GM19023 (cell line): ENCODE data around the gene AGK.

Source experiments
- ATAC-seq: cut with Tn5 transposase; IDR thresholded peaks from one replicate; pipeline ENCODE4 v1.9.1; 2021; ENCODE audit warnings: mild to moderate bottlenecking, moderate library complexity; ENCODE audit not compliant: unreplicated experiment

AGK gene

GRCh38 chr7:141551094-141551781 is at the start of gene AGK:
TSS of gene AGK (plus strand) at chr7:141551410. CDS start at chr7:141555467, 4,057 bp downstream.
- ATAC-seq: peak; percentile 93

GRCh38 chr7:141501451-141501850 is 49.8 kb upstream of the AGK start:
- ATAC-seq: no peak

- no peak for ATAC-seq
Observed at GRCh38 chr7:141511316-141511675, 39.9 kb upstream of the AGK start.

- ATAC-seq: no peak
Observed at GRCh38 chr7:141511676-141512396, 39.4 kb upstream of the AGK start.

GRCh38 chr7:141512597-141512996 is 38.6 kb upstream of the AGK start:
- ATAC-seq: no peak

- ATAC-seq: no peak
Observed at GRCh38 chr7:141513720-141514119, 37.5 kb upstream of the AGK start.

GRCh38 chr7:141515941-141516340 is 35.3 kb upstream of the AGK start:
- no peak for ATAC-seq

GRCh38 chr7:141519623-141520022 is 31.6 kb upstream of the AGK start:
- no peak for ATAC-seq

- ATAC-seq: no peak
Observed at GRCh38 chr7:141522657-141523342, 28.4 kb upstream of the AGK start.

- no peak for ATAC-seq
Observed at GRCh38 chr7:141525973-141526514, 25.2 kb upstream of the AGK start.

- no peak for ATAC-seq
Observed at GRCh38 chr7:141527076-141527475, 24.1 kb upstream of the AGK start.

- ATAC-seq: no peak
Observed at GRCh38 chr7:141528399-141528798, 22.8 kb upstream of the AGK start.

GRCh38 chr7:141533149-141533949 is 17.9 kb upstream of the AGK start:
- ATAC-seq: no peak

- no peak for ATAC-seq
Observed at GRCh38 chr7:141534757-141535737, 16.2 kb upstream of the AGK start.

- no peak for ATAC-seq
Observed at GRCh38 chr7:141537906-141538305, 13.3 kb upstream of the AGK start.

GRCh38 chr7:141541375-141541774 is 9.8 kb upstream of the AGK start:
- ATAC-seq: no peak

- no peak for ATAC-seq
Observed at GRCh38 chr7:141544831-141545230, 6.4 kb upstream of the AGK start.

- ATAC-seq: no peak
Observed at GRCh38 chr7:141549582-141549981, 1.6 kb upstream of the AGK start.

GRCh38 chr7:141550386-141551093 is 670 bp upstream of the AGK start:
- no peak for ATAC-seq
